HCT116 (cell line): Measurements from ENCODE around the gene MPIG6B.

Experiments
- EZH2phosphoT487 ChIP-seq: fragments of 200-600 bp; IDR thresholded peaks from 2 replicates; pipeline ENCODE4 v1.6.1; 2018; ENCODE audit warnings: antibody characterized with exemption, borderline replicate concordance
- RAD21 ChIP-seq: IDR thresholded peaks from 2 replicates; pipeline ENCODE4 v1.6.1; 2012; ENCODE audit warnings: low read depth, mild to moderate bottlenecking
- TF ChIP-seq, protein P1 (sequence below), 3 experiments: fragments of 200-600 bp in 1 of 3; sonication (generic) in 1 of 3; IDR thresholded peaks in 2 of 3; conservative IDR thresholded peaks in 1 of 3; 2 replicates each; pipeline ENCODE4 v1.5.1; 2012 to 2017; ENCODE audit warnings: low read depth in 2 of 3, low read length in 2 of 3, antibody characterized with exemption in 1 of 3, borderline replicate concordance in 1 of 3, control low read depth in 1 of 3, mild to moderate bottlenecking in 1 of 3, mixed read lengths in 1 of 3, mixed run types in 1 of 3, moderate library complexity in 1 of 3; ENCODE audit not compliant: insufficient read depth in 1 of 3
- TF ChIP-seq, protein P2 (sequence below): IDR thresholded peaks from 2 replicates; pipeline ENCODE4 v1.6.1; 2012

DNA sequence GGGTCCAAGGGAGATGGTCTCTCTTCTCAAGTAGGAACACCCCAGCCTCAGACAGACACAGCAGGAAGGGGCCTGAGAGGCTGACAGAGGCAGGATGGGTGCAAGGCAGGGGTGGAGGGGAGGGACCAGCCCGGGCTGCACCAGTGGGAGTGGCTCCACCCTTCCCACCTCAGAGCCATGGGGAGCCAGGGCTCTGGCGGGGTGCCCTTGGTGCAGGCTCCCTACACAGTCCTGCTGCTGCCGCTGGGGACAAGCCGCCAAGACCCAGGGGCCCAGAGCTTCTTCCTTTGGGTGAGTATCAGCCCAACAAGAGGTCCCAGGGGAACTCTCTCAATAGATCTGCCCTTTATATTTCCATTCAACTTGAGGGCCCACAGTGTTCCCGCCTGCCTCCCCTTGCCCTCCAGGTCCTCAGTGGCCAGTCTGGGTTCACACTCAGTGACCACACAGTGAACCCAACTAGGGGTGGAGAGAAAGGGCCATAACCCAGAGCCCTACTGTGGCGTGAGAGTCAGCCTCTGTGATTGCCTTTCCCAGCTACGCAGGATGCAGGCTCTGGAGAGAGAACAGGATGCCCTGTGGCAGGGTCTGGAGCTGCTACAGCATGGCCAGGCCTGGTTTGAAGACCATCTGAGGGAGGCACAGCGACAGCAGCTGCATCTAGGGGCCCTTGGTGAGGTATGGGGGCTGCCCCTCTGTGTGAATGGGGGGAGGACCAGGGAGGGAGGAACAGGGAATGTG, 39.9 kb downstream of the MPIG6B start:
- TF ChIP-seq, protein P1, sequence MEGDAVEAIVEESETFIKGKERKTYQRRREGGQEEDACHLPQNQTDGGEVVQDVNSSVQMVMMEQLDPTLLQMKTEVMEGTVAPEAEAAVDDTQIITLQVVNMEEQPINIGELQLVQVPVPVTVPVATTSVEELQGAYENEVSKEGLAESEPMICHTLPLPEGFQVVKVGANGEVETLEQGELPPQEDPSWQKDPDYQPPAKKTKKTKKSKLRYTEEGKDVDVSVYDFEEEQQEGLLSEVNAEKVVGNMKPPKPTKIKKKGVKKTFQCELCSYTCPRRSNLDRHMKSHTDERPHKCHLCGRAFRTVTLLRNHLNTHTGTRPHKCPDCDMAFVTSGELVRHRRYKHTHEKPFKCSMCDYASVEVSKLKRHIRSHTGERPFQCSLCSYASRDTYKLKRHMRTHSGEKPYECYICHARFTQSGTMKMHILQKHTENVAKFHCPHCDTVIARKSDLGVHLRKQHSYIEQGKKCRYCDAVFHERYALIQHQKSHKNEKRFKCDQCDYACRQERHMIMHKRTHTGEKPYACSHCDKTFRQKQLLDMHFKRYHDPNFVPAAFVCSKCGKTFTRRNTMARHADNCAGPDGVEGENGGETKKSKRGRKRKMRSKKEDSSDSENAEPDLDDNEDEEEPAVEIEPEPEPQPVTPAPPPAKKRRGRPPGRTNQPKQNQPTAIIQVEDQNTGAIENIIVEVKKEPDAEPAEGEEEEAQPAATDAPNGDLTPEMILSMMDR (IDR thresholded peaks at IDR 0.05 in 2 of 3, conservative IDR thresholded peaks at IDR 0.05 in 1 of 3; ENCODE audit: borderline replicate concordance in 1 of 3, insufficient read depth in 1 of 3, low read depth in 2 of 3, low read length in 2 of 3) = no peak
- TF ChIP-seq, protein P2, sequence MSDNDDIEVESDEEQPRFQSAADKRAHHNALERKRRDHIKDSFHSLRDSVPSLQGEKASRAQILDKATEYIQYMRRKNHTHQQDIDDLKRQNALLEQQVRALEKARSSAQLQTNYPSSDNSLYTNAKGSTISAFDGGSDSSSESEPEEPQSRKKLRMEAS = no peak
- TF ChIP-seq EZH2phosphoT487 = no peak
- no peak for TF ChIP-seq RAD21
